IPS DF 4.7 (cell line): ENCODE data around the gene CDPF1.

Source experiments
- DNase-seq: peaks from one replicate; pipeline ENCODE4 v3.0.0-alpha.2; 2013; ENCODE audit warnings: low spot score; ENCODE audit errors: extremely low read depth

The CDPF1 gene

GRCh38 chr22:46250035-46250782, at the start of gene CDPF1:
TSS of gene CDPF1 (minus strand) at chr22:46250293. CDS start at chr22:46248284, 2,009 bp downstream.
- peak; percentile 58 for DNase-seq

GRCh38 chr22:46299101-46299500, 49.0 kb upstream of the CDPF1 start:
- no peak for DNase-seq

- no peak for DNase-seq
Measured at GRCh38 chr22:46297151-46297812, 47.2 kb upstream of the CDPF1 start.

GRCh38 chr22:46296257-46297150, 46.4 kb upstream of the CDPF1 start, which contains the start of gene GTSE1:
TSS of gene GTSE1 (plus strand) at chr22:46296870. CDS start at chr22:46297401, 531 bp downstream.
- DNase-seq: peak; percentile 93

GRCh38 chr22:46295277-46295971, 45.3 kb upstream of the CDPF1 start:
- DNase-seq: no peak

GRCh38 chr22:46294784-46295183, 44.7 kb upstream of the CDPF1 start:
- DNase-seq: no peak

GRCh38 chr22:46293577-46294260, 43.6 kb upstream of the CDPF1 start:
- DNase-seq: no peak

GRCh38 chr22:46292732-46293131, 42.6 kb upstream of the CDPF1 start:
- no peak for DNase-seq

GRCh38 chr22:46292173-46292572, 42.1 kb upstream of the CDPF1 start:
- no peak for DNase-seq

GRCh38 chr22:46290843-46291785, 41.0 kb upstream of the CDPF1 start:
- DNase-seq: no peak

- DNase-seq: no peak
Measured at GRCh38 chr22:46290121-46290842, 40.2 kb upstream of the CDPF1 start.

GRCh38 chr22:46289244-46289891, 39.3 kb upstream of the CDPF1 start:
- no peak for DNase-seq

- no peak for DNase-seq
Measured at GRCh38 chr22:46288846-46289243, 38.8 kb upstream of the CDPF1 start.

GRCh38 chr22:46287873-46288751, 38.0 kb upstream of the CDPF1 start:
- DNase-seq: no peak

GRCh38 chr22:46286941-46287872, 37.1 kb upstream of the CDPF1 start:
- no peak for DNase-seq

- DNase-seq: no peak
Measured at GRCh38 chr22:46286006-46286405, 35.9 kb upstream of the CDPF1 start.
